ENCODE measurements around the gene PTPRN2.

The PTPRN2 gene

DNA sequence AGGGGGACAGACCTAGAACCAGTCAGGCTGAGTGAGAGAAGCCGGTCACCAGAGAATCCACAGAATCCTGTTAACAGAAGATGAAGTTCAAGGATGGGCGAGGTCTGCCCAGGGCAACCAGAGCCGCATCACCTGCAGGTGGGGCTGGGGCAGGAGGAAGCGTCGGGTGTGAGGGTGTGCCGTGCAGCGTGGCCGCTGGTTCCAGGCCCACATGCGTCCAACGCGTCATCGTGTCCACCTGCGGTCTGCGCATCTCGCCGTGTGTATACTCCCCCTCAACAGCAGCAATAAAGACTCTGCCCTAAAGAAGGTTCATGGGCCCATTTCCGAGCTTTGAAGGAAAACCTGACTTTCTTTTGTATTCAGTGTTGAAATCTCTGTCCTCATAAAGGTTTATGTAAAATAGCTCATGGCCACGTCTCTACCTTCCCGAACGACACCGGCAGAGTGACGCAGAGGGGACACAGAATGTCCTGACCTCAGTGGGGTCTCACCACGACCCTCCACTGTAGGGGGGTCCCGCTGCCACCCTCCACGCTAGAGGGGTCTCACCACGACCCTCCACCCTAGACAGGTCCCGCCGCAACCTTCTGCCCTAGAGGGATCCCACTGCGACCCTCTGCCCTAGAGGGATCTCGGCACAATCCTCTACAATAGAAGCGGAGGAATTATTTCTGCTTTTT lies 446.9 kb downstream of the PTPRN2 start:
- H3K4me3 ChIP-seq (ENCODE audit: low read depth, low read length) = no peak overlapping the region
- no peak for DNase-seq (ENCODE audit: low read depth)
- TF ChIP-seq, protein P1, sequence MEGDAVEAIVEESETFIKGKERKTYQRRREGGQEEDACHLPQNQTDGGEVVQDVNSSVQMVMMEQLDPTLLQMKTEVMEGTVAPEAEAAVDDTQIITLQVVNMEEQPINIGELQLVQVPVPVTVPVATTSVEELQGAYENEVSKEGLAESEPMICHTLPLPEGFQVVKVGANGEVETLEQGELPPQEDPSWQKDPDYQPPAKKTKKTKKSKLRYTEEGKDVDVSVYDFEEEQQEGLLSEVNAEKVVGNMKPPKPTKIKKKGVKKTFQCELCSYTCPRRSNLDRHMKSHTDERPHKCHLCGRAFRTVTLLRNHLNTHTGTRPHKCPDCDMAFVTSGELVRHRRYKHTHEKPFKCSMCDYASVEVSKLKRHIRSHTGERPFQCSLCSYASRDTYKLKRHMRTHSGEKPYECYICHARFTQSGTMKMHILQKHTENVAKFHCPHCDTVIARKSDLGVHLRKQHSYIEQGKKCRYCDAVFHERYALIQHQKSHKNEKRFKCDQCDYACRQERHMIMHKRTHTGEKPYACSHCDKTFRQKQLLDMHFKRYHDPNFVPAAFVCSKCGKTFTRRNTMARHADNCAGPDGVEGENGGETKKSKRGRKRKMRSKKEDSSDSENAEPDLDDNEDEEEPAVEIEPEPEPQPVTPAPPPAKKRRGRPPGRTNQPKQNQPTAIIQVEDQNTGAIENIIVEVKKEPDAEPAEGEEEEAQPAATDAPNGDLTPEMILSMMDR (conservative IDR thresholded peaks at IDR 0.05; ENCODE audit: low read depth, low read length) = no peak

DNA sequence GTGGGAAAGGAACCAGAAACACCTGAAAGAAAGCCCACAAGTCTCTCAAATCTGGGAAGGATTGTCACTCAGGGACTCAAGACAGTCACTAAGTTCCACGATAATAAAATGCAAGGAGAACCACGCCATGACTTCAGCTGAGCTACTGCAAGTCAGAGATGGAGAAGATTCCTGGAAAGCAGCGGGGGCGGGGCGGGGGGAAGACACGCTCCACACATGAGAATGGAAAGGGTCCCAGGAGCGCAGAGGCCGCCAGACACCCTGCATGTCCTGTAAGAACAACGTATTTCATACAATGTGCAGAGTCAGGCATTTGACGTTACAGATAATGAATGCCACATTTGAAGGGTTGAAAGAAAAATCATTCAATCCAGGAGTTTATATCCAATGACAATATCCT lies 448.1 kb downstream of the PTPRN2 start:
- no peak for DNase-seq (ENCODE audit: low read depth)
- no peak overlapping the region for H3K4me3 ChIP-seq (ENCODE audit: low read depth, low read length)
- TF ChIP-seq, protein P1 (conservative IDR thresholded peaks at IDR 0.05; ENCODE audit: low read depth, low read length) = no peak

DNA sequence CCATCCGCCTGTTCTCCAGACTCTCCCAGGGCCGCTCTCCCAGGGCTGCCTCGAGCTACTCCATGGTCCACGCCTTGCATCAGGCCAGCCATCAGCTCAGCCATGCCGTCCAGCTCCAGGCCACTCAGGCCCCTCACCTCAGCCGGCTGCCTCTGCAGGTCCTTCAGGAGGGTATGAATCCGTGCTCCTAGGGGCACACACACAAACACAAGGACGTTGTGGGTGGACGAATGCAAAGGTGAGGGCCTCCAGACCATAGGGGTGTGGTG lies 449.4 kb downstream of the PTPRN2 start:
- no peak for DNase-seq (ENCODE audit: low read depth)
- TF ChIP-seq, protein P1 (conservative IDR thresholded peaks at IDR 0.05; ENCODE audit: low read depth, low read length) = no peak

DNA sequence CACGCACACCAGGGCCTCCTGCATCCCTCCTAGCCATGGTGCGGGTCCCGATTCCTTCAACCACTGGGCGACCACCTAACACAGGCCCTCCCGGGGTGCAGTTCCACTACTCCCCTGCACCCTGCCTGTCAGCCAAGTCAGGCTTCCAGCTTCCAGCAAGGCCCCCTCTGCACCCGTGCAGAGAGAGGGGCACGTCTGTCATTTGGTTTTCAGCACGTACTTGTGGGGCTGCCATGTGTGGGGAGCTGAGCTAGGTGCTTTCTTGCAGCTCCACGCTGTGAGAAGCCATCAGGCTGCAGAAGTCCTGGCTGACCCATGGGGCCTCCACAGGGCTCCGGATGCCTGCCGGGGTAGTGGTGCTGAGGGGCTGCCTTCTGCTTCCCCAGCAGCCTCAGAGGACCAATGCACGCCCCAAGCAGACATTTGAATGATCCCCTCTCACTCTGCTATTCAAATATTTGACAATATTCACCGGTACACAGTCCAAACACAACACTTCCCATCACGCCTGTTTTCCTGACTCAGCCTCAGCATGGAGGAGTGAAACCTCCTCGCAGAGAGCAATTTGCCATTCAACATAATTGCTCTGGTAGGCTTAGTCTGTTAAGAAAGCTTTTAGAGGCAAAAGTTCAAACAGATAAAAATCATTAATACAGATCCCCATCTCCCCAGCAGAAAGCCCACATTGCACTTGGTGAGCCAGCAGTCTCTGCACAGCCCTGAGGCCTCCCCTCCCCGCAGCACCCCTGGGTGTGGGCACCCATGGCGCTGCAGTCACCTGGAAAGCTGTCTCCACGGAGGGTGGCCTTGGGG lies 449.9 kb downstream of the PTPRN2 start:
- H3K4me3 ChIP-seq (ENCODE audit: low read depth, low read length) = no peak overlapping the region
- no peak for DNase-seq (ENCODE audit: low read depth)
- TF ChIP-seq, protein P1 (conservative IDR thresholded peaks at IDR 0.05; ENCODE audit: low read depth, low read length) = no peak

More for the DNA sequence above, 449.4 kb downstream of the PTPRN2 start:
- no peak overlapping the region for H3K4me3 ChIP-seq (ENCODE audit: low read depth, low read length)

DNA sequence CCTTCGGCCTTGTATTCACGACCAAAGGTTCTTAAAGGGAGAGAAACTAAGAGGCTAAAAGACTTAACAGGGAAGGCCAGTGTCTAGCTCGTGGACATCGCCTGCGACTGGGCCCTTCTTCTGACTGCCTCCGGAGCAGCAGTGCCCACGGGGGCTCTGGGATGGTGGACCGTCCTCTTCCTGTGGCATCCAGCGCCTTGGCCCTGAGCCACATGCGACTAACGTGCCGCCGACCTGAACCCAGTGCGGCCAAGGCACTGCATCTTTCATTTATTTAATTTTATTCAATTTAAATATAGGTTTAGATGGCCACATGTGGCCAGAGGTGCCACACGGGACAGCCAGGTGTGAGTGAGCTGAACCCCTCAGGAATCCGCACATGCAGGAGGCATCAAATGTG lies 451.7 kb downstream of the PTPRN2 start:
- TF ChIP-seq, protein P1 (conservative IDR thresholded peaks at IDR 0.05; ENCODE audit: low read depth, low read length) = no peak
- no peak for DNase-seq (ENCODE audit: low read depth)
- H3K4me3 ChIP-seq (ENCODE audit: low read depth, low read length) = no peak overlapping the region

DNA sequence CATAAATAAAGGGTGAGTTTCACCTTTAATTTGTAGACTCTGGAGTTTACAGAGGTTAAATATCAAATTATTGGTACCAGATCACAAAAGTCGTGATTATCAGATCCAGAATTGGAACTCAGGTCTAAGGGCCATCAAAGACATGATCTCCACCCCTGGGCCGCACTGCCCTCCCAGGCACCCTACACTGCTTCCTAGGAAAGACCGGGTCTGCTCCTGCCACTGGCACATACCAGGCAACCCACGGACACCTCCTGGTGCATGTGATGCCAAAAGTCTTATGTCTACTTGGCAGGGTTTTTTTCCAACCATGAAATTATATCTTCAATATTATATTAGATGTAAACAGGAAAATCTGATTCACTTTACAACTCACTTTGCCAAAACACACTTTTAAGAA lies 452.8 kb downstream of the PTPRN2 start:
- H3K4me3 ChIP-seq (ENCODE audit: low read depth, low read length) = no peak overlapping the region
- TF ChIP-seq, protein P1 (conservative IDR thresholded peaks at IDR 0.05; ENCODE audit: low read depth, low read length) = no peak
- DNase-seq (ENCODE audit: low read depth) = no peak

Data from choroid plexus epithelial cell (primary cell).